NT2/D1 (cell line): Measurements from ENCODE around the gene RANBP6.

Experiments
- SUZ12 ChIP-seq: IDR thresholded peaks from 2 replicates; pipeline ENCODE4 v1.6.1; 2011; ENCODE audit not compliant: insufficient read length, insufficient read depth; ENCODE audit errors: extremely low read depth
- YY1 ChIP-seq: IDR thresholded peaks from 2 replicates; pipeline ENCODE4 v1.6.1; 2011; ENCODE audit not compliant: insufficient read length, insufficient read depth
- ZNF274 ChIP-seq: IDR thresholded peaks from 2 replicates; pipeline ENCODE4 v1.6.1; 2011; ENCODE audit warnings: mild to moderate bottlenecking, low read depth, low read length

DNA sequence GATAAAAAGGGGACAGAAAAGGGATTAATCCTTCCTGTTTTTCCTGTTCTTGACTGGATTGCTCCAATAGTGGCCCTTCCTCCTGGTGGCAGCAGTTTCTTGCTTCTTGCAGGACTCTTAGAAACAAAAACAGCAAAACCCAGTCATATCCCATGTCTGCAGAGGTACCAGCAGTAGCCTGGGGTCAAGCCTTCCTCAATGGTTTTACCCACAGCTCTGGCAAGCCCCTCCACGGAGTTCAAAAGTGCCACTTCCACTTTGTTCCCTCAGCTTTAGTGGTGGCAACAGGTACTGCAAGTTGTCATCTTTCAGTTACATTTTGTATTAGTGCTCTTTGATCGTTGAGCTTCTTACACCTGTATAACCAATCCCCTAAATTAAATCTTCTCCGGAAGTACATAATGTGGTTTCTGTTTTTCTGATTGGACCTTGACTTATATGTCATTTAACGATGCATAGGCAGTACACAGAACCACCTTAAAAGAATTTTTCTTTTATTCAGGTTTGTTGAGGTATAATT is 8.7 kb upstream of the RANBP6 start:
- no peak for TF ChIP-seq SUZ12
- TF ChIP-seq ZNF274: no peak
- TF ChIP-seq YY1: no peak
